AG04450 (cell line): ENCODE data around the gene PTPRG. TPM values are rescaled to one million over a fixed set of nuclear protein-coding genes. Genes with fewer than 3 reads are reported as not detected.

Experiments
- CTCF ChIA-PET: fragments of 300-600, 350-600 bp; formaldehyde crosslinking; extraction: SDS; loops from one replicate; lab custom pipeline; 2022; ENCODE audit warnings: antibody characterized with exemption, inconsistent platforms; lab: Charles Lee
- POLR2A ChIA-PET: fragments of 350-600 bp; formaldehyde crosslinking; extraction: SDS; loops from one replicate; lab custom pipeline; 2021; ENCODE audit warnings: antibody characterized with exemption, inconsistent platforms; lab: Yijun Ruan, JAX
- DNase-seq: peaks from one replicate; pipeline ENCODE4 v3.0.0-alpha.2; 2011; ENCODE audit warnings: low read depth, low spot score
- H3K27ac ChIP-seq: one replicate; pipeline ENCODE4 v1.5.1; 2012; ENCODE audit warnings: low read depth, low read length, control low read depth
- H3K27me3 ChIP-seq: one replicate; pipeline ENCODE4 v1.6.0; 2012; ENCODE audit warnings: low read length; ENCODE audit not compliant: control insufficient read depth, insufficient read depth
- H3K4me3 ChIP-seq: 2 replicates; pipeline ENCODE4 v1.5.1; 2011; ENCODE audit warnings: mild to moderate bottlenecking, low read depth, low read length, control low read depth
- H3K9me3 ChIP-seq: 2 replicates; pipeline ENCODE4 v1.5.1; 2012; ENCODE audit warnings: low read length; ENCODE audit not compliant: control insufficient read depth, insufficient read depth
- CTCF ChIP-seq: IDR thresholded peaks from 2 replicates; pipeline ENCODE4 v1.5.1; 2011; ENCODE audit warnings: low read depth, low read length, control low read depth, inconsistent platforms
- polyA plus RNA-seq: library from polyadenylated mRNA; depleted of rRNA; stranded (reverse); fragments of >200 nt; gene quantifications from 2 replicates; pipeline ENCODE4 v1.2.3, GENCODE V29; 2011

Gene PTPRG
- polyA plus RNA-seq, 1 experiment: 26.5 TPM

GRCh38 chr3:61560517-61561373, 626 bp upstream of the PTPRG start:
- peak overlapping the region; percentile 96 for H3K27ac ChIP-seq
- DNase-seq: peak; percentile 46
- ChIA-PET CTCF (interaction anchor here (0.9 kb wide), 2 partner anchors 10 to 311 kb away, joined by 3 read pairs; no protein-coding TSS in a partner anchor), POLR2A (interaction anchor here (0.6 to 2.3 kb wide), 19 partner anchors 16 to 1044 kb away, joined by 3 to 9 read pairs (median 3); no protein-coding TSS in a partner anchor)
- no peaks in the 10 kb centered on the region; the same call in 1 of the 2 replicates for H3K9me3 ChIP-seq
- peak overlapping the region; percentile 86 for H3K4me3 ChIP-seq
- TF ChIP-seq CTCF: peak; percentile 33
- H3K27me3 ChIP-seq: no peaks in the 10 kb centered on the region

GRCh38 chr3:61562042-61562720, 810 bp downstream of the PTPRG start:
- DNase-seq: no peak
- no peaks in the 10 kb centered on the region; the same call in 1 of the 2 replicates for H3K9me3 ChIP-seq
- peak overlapping the region; percentile 78 for H3K27ac ChIP-seq
- ChIA-PET CTCF (interaction anchor here (0.6 to 5.9 kb wide), 4 partner anchors 148 to 626 kb away, joined by 4 to 61 read pairs (median 9); no protein-coding TSS in a partner anchor), POLR2A (interaction anchor here (0.6 to 2.3 kb wide), 9 partner anchors 68 to 952 kb away, joined by 3 to 10 read pairs (median 4); no protein-coding TSS in a partner anchor)
- no peaks in the 10 kb centered on the region for H3K27me3 ChIP-seq
- H3K4me3 ChIP-seq: peak overlapping the region; percentile 86
- no peak for TF ChIP-seq CTCF

GRCh38 chr3:61562721-61563312, 1.4 kb downstream of the PTPRG start:
- DNase-seq: no peak
- no peak for TF ChIP-seq CTCF
- Histone ChIP-seq H3K4me3 (peak overlapping the region; percentile 86), H3K27ac (no peak overlapping the region), H3K27me3 (no peaks in the 10 kb centered on the region), H3K9me3 (no peaks in the 10 kb centered on the region; the same call in 1 of the 2 replicates)
- ChIA-PET CTCF (interaction anchor here (2.7 to 5.9 kb wide), 3 partner anchors 295 to 625 kb away, joined by 14 to 61 read pairs (median 15); no protein-coding TSS in a partner anchor), POLR2A (interaction anchor here (0.6 to 2.3 kb wide), 2 partner anchors 68 to 85 kb away, joined by 3 to 9 read pairs; no protein-coding TSS in a partner anchor)

GRCh38 chr3:61563313-61564271, 2.2 kb downstream of the PTPRG start:
- no peak for DNase-seq

More at GRCh38 chr3:61563313-61564271, 2.2 kb downstream of the PTPRG start:
- Histone ChIP-seq H3K27ac (peak overlapping the region; percentile 47), H3K4me3 (peak overlapping the region; percentile 86), H3K27me3 (no peaks in the 10 kb centered on the region), H3K9me3 (no peaks in the 10 kb centered on the region)
- CTCF ChIA-PET: interaction anchor here (0.6 to 5.9 kb wide), 45 partner anchors 11 to 629 kb away, joined by 3 to 61 read pairs (median 4); no protein-coding TSS in a partner anchor
- TF ChIP-seq CTCF: no peak
- POLR2A ChIA-PET: interaction anchor here (1.0 to 1.8 kb wide), 2 partner anchors 64 to 101 kb away, joined by 3 to 5 read pairs; no protein-coding TSS in a partner anchor
